ENCODE results near the gene FAIM2.

The FAIM2 gene

DNA sequence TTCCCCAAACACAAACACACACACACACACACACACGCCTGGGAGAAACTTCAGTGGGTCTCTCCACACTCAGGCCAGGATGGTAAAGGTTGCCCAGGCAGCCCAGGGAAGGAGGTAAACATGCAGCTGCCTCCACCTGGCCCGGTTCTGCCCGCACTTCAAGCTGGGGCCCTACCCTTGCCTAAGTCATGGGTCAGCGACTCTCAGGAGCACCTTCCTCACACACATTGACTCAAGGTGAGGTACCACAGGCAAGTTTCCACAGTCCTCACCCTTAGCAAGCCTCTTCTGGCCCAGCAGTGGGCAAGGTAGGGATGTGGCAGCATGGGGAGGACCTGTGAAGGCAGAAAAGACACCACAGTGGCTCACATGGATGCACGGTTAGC lies 14.1 kb upstream of the FAIM2 start:
- DNase-seq (ENCODE audit: low read depth in 2 of 2), result no peak

- DNase-seq (ENCODE audit: low read depth in 2 of 2), result no peak
Measured at GRCh38 chr12:49917166-49917787, 13.6 kb upstream of the FAIM2 start.

GRCh38 chr12:49916129-49916919 lies 12.6 kb upstream of the FAIM2 start:
- no peak for DNase-seq (ENCODE audit: low read depth in 2 of 2)

DNA sequence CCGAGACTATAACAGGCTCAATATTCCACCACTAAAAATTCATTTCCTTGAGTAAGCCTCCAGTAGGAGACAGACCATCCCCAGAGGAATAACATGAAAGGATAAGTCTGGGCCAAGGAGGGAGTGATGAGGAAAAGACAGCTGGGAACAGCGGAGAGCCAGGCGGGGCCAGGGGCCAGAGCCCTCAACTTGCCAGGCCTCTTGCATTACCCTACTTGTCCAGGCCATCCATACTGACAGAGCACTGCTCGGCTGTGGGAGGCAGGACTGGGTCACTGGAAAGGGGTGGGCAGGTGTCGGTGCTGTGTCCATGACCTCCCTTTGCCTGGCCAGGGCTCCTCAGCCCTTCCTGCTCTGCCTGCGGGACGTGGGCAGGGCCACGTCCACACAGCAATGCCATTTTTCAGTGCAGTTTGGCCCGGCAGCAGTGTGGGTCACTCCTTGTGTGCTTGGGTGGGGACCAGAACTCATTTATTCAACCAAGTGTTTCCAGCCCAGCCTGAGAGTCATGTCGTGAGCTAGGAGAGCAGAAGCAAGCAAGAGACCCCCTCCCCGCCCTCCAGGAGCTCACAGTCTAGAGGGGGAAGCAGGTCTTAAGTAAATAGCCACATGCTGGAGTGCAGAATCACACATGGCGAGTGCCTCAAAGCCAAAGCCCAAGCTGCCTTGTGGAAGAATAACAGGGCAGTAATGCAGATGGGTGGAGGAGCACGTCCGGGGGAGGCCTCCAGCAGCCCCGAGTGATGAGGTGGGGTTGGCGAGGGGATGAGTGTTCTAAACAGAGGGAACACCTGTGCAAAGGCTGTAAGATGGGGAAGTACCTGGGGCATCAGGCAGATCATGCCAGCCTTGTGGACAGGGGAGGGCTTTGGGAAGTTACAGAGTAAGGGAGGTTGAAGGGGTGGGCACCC lies 8.9 kb upstream of the FAIM2 start:
- DNase-seq (ENCODE audit: low read depth in 2 of 2), result no peak

GRCh38 chr12:49911213-49911605 lies 7.5 kb upstream of the FAIM2 start:
- no peak for DNase-seq (ENCODE audit: low read depth in 2 of 2)

DNA sequence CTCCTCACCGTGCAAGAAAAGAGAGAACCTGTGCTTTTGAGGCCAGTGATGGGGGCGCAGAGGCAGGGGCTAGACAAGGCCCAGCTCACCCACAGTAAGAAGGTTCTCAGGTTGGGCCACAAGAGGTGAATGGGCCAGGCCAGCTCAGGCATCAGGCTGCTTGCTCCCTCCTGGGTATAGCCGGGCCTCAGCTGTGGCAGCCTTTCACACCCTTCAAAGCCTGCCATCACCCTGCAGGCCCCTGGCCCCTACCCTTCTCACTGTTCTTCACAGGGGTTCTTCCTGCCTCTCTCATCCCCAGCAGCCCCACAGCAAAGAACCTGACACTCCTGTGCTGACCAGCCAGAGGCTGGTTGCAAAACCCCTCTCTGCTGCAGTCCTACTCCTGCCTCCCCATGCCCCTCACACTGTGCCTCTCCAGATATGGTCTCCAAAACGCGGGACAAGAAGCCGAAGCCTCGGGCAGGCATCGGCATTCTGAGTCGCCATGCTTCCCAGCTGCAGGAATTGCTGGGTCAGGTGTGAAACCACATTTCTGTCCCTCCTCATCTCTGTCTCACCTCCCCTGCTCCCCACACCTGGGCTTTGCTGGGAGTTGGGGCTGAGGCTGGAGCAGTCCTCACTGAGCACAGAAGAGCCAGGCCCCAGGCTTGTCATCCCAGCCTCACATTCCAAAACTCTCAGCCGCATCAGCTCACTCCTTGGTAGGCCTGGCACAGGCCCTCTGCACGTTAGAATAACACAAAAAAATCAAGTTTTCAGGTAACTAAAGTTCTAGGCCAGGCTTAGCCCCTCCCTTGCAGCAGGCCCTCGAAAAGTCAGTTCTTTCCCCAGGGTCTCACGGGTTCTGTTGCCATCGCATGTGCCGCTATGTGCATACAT lies 6.9 kb upstream of the FAIM2 start:
- DNase-seq (ENCODE audit: low read depth in 2 of 2), result no peak

DNA sequence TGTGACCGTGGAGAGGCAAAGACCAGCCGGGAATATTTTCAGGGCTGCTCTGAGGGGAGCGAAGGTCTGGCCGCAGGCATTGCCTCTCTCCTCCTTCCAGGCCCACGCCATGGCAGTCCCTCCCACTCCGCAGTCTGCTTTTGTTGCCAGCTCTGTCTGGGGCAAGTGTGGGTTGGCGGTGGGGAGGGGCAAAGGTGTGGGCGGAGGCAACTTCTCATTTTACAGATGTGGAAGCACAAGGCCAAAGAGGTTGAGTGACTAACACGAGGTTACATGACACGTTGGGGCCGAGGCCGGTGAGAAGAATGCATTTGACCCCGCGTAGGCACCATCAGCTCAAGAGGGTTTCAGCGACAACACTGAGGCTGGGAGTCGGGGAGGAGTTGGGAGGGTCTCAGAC lies 6.1 kb upstream of the FAIM2 start:
- DNase-seq (ENCODE audit: low read depth in 2 of 2), result no peak

- no peak for DNase-seq (ENCODE audit: low read depth in 2 of 2)
Measured at GRCh38 chr12:49909356-49909755, 5.7 kb upstream of the FAIM2 start.

- no peak for DNase-seq (ENCODE audit: low read depth in 2 of 2)
Measured at GRCh38 chr12:49907352-49907751, 3.7 kb upstream of the FAIM2 start.

- DNase-seq (ENCODE audit: low read depth in 2 of 2), result no peak
Measured at GRCh38 chr12:49905718-49906314, 2.1 kb upstream of the FAIM2 start.

DNA sequence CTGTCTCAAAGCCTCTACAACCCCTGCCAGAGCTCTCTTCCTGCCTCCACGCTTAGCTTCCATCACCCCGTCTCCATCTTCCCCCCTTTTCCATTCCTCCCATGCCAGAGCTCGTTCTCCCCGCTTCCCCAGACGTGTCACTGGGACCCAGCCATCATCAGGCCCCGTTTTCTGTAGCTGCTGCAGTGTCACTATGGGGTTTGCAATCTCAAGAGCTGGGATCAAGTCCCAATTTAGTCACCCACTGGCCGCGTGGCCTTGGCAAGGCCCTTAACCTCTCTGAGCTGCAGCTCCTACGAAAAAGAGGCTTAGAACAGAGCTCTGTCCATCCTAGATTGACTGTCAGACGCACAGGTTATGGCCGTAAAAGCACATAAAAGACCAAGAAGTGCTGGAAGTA lies 901 bp upstream of the FAIM2 start:
- DNase-seq (ENCODE audit: low read depth in 2 of 2), result no peak

GRCh38 chr12:49903351-49903699 lies 375 bp downstream of the FAIM2 start:
- DNase-seq (ENCODE audit: low read depth in 2 of 2), result no peak

- DNase-seq (ENCODE audit: low read depth in 2 of 2), result no peak
Measured at GRCh38 chr12:49902399-49903350, 1.0 kb downstream of the FAIM2 start.

DNA sequence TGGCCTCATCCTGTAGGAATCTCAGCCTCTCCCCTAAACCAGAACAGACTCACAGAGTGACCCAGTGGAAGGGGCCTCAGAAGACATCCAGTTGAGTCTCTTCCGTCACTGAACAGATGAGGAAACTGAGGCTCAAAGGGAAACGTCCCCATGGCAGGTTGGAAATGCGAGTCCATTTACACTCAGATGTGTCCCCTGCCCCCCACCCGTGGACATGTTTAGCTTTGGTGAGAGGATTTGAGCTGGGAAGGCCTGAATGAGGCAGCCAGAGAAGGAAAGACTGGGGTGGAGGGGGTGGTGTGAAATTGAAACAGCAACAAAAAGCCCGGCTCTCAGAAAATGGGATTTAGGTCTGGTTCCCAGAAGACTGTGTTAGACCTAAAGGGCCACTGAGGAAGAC lies 1.7 kb downstream of the FAIM2 start:
- no peak for DNase-seq (ENCODE audit: low read depth in 2 of 2)

DNA sequence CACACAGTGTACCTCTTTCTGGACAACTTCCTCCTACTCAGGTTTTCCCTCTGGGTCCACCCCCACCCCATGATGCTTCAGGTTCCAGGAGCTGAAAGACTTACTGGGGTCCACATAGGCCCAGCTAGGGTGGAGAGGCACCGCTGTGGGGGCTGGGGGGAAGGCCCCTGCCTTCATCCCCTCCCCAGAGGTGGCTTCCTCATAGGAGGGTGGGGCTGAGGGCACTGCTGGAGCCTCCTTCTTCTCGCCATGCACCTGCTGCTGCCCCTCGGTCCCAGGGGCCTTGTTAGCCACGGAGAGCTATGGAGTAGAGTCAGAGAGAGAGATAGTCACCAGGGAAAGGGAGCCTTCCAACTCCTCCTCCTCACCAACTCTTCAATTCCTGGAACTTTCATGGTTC lies 2.7 kb downstream of the FAIM2 start:
- DNase-seq (ENCODE audit: low read depth in 2 of 2), result no peak

- DNase-seq (ENCODE audit: low read depth in 2 of 2), result no peak
Measured at GRCh38 chr12:49900371-49900770, 3.3 kb downstream of the FAIM2 start.

GRCh38 chr12:49899921-49900320 lies 3.8 kb downstream of the FAIM2 start:
- no peak for DNase-seq (ENCODE audit: low read depth in 2 of 2)

DNA sequence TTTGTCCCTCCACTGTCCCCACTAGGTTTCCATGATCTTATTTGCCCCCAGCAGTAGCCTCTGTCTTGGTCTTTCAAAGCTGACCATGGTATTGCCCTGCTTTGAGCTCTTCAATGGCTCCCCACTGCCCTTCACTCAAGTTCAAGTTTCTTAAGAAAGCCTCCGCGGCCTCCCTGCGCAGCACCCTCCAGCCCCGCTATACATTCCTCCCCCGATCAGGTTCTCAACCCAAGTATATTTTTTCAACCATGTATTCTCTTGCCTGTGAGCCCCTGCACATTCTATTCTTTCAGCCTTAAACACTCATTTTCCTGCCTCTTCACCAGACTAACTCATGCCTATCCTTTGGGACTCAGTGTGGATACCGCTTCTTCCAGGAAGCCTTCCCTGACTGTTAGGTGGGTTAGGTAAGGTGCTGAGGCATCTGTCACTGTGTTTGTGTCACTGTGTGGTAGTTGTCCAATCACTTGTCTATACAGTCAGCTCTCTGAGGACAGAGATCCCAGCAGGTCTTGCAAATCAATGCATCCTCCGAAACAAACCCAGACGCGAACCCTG lies 4.3 kb downstream of the FAIM2 start:
- DNase-seq (ENCODE audit: low read depth in 2 of 2), result no peak

- DNase-seq (ENCODE audit: low read depth in 2 of 2), result no peak
Measured at GRCh38 chr12:49897276-49897675, 6.4 kb downstream of the FAIM2 start.

DNA sequence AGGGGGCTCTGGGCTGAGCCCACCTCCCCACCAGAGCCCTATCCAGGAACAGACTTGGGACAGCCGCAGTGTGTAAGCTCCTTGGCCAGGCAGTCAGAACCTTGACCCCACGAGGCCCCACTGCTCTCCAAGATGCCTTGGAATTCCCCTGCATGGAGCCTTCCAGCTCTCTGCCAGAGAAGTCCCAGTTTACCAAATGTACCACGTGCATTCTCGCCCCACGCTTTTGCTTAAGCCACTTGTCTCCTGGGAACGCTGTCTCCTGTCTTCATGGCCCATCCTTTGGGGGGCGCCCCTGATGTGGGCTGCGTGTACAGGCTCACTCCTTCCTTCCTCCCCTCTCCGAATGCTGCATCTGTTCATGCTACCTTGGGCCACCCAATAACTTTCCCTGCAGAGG lies 7.9 kb downstream of the FAIM2 start:
- DNase-seq (ENCODE audit: low read depth in 2 of 2), result no peak
